ENCODE measurements around the gene RASSF1. TPM values are rescaled to one million over a fixed set of nuclear protein-coding genes. Genes with fewer than 3 reads are reported as not detected.

Gene RASSF1, protein sequence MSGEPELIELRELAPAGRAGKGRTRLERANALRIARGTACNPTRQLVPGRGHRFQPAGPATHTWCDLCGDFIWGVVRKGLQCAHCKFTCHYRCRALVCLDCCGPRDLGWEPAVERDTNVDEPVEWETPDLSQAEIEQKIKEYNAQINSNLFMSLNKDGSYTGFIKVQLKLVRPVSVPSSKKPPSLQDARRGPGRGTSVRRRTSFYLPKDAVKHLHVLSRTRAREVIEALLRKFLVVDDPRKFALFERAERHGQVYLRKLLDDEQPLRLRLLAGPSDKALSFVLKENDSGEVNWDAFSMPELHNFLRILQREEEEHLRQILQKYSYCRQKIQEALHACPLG
- 68.3 and 68.8 TPM in 2 replicates for total RNA-seq

GRCh38 chr3:50340448-50341329, at the start of gene RASSF1:
RASSF1 (minus strand) TSS chr3:50340836; CDS start chr3:50340805, 31 bp downstream.
- H3K36me3 Mint-ChIP-seq (ENCODE audit: low read depth): peaks cover 28% of the 10 kb centered on the region
- DNase-seq: peak; percentile 94
- H3K4me1 Mint-ChIP-seq: peaks cover 42% of the 10 kb centered on the region
- intact Hi-C loops (cut with micrococcal nuclease): loop anchor here (1.0 kb wide), 1 partner anchor 10 kb away; the partner anchor contains the start of genes CYB561D2 and NPRL2
- H3K4me3 Mint-ChIP-seq: peak within 1 kb of the TSS; percentile 85
- H3K9me3 Mint-ChIP-seq: no peaks in the 10 kb centered on the region
- H3K27ac Mint-ChIP-seq: peak within 1 kb of the TSS; percentile 99
- no peaks in the 10 kb centered on the region for H3K27me3 Mint-ChIP-seq

GRCh38 chr3:50389414-50389767, 48.8 kb upstream of the RASSF1 start:
- Mint-ChIP-seq H3K36me3 (ENCODE audit: low read depth) (no peaks in the 10 kb centered on the region), H3K4me3 (no peak overlapping the region)
- intact Hi-C loops (cut with micrococcal nuclease): no loop called here

DNA sequence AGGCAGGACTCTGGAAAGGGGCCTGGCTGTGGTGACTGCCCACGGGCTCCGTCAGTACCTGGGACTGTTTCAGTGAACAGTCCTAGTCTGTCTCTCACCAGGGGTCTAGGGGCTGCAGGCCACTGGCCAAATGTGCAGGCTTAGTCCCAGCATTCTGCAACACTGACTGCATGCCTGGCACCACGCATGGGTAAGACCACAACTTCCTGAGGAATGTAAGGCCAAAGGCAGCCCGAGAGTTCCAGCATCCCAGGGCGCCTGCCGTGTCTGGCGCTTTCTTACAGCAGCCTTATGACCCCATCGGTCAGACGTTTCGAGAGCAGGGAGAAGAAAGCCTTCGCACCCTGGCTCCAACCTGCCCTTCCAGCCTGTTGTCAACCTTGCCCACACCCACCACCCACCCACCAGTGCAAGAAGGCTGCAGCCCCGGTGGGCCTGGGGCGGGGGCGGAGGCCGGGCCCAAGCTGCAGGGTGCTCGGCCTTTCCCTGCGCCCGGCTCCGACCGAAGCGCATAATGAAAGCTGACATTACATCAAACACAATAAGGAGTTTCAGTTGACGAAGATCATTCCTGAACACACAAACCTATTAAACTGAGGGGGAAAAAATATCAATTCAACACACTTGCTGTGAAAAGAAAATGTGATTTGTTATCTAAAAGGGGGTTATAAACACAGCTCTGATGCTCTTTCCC, 48.2 kb upstream of the RASSF1 start:
- intact Hi-C loops (cut with micrococcal nuclease): no loop called here

More at GRCh38 chr3:50389414-50389767, 48.8 kb upstream of the RASSF1 start:
- Mint-ChIP-seq H3K27me3 (peaks cover 2% of the 10 kb centered on the region), H3K9me3 (no peaks in the 10 kb centered on the region), H3K27ac (no peak overlapping the region), H3K4me1 (peaks cover 6% of the 10 kb centered on the region)
- DNase-seq: no peak

DNA sequence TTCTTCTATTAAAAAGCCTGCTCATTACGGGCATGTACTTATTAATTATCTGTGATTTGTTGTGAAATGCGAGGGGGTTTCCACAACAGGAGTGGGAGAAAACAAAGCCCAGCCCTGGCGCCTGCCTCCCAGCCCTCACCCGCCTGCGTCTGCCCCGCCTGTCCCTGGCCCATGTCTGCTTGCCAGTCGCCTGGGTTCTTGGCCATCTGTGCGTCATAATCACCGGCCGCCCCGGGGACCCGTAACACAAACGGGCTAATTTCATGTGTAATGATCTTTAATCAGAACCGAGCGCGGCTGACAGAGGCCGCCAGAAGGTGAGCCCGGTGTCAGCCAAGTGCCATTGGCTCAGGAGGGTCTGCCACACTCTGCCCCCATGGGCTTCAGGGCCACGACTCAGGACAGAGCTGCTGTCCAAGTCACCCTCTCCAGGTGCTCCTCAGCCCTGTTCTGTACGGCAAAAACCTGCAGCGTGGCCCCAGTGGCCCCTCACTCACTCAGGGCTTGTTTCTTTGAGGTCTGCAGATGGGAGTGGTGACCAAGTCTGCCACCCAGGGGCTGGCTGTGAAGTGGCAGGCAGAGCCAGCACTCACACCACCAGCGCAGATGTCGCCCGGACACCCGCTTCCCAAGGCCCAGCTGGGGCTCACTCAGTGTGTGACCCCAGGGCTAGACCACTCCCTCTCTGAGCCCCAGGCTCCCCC, 47.5 kb upstream of the RASSF1 start:
- Mint-ChIP-seq H3K36me3 (ENCODE audit: low read depth) (no peaks in the 10 kb centered on the region), H3K9me3 (no peaks in the 10 kb centered on the region), H3K4me1 (peaks cover 6% of the 10 kb centered on the region), H3K4me3 (no peak overlapping the region), H3K27me3 (peaks cover 2% of the 10 kb centered on the region), H3K27ac (no peak overlapping the region)
- no peak for DNase-seq
- intact Hi-C loops (cut with micrococcal nuclease): no loop called here

More for the DNA sequence above, 48.2 kb upstream of the RASSF1 start:
- Mint-ChIP-seq H3K4me1 (peaks cover 6% of the 10 kb centered on the region), H3K27me3 (peaks cover 2% of the 10 kb centered on the region), H3K4me3 (no peak overlapping the region), H3K27ac (no peak overlapping the region), H3K9me3 (no peaks in the 10 kb centered on the region), H3K36me3 (ENCODE audit: low read depth) (no peaks in the 10 kb centered on the region)
- no peak for DNase-seq

GRCh38 chr3:50385754-50386153, 45.1 kb upstream of the RASSF1 start:
- intact Hi-C loops (cut with micrococcal nuclease): no loop called here
- H3K9me3 Mint-ChIP-seq: no peaks in the 10 kb centered on the region
- peaks cover 2% of the 10 kb centered on the region for H3K27me3 Mint-ChIP-seq
- no peak overlapping the region for H3K4me3 Mint-ChIP-seq
- no peaks in the 10 kb centered on the region for H3K36me3 Mint-ChIP-seq (ENCODE audit: low read depth)
- no peak for DNase-seq
- H3K27ac Mint-ChIP-seq: no peak overlapping the region
- H3K4me1 Mint-ChIP-seq: no peaks in the 10 kb centered on the region

DNA sequence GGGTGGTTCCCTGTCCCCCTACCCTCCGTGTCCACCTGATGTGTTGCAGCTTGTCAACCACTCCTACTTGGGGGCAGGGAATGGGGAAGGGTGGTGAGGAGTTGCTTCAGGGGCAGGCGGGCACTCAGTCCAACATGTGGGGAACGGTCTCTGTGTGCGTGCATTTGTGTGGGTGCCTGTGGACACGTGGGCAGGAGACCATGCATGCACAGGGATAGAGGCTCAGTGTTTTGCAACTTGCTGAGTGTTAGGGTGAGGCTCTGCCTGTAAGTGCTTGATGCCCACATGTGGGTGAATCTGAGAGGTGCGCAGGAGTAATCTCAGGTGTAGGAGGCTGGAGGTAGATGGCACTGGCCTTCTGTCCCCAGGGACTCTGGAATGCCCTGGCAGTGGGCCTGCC, 43.1 kb upstream of the RASSF1 start:
- Mint-ChIP-seq H3K4me3 (no peak overlapping the region), H3K36me3 (ENCODE audit: low read depth) (no peaks in the 10 kb centered on the region), H3K4me1 (no peaks in the 10 kb centered on the region), H3K27me3 (peaks cover 2% of the 10 kb centered on the region), H3K27ac (no peak overlapping the region), H3K9me3 (no peaks in the 10 kb centered on the region)
- no peak for DNase-seq
- intact Hi-C loops (cut with micrococcal nuclease): no loop called here

DNA sequence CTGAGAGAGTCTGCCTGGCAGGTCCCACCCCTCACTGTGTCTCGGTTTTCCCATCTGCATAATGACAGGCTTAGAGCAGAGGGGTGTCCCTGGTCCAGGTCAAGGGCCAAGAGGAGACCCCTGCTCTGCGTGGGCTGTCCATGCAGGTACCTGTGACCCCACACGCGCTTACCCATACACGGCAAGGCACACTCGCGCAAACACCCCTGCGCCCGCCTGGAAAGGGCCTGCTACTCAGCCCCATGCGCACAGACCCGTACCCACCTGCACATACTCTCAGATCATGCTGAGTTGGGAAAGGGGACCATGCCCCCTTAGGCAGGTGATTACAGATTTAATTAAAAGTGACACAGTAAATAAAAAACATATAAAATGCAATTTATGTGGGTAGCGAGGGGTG, 42.1 kb upstream of the RASSF1 start:
- intact Hi-C loops (cut with micrococcal nuclease): no loop called here
- Mint-ChIP-seq H3K36me3 (ENCODE audit: low read depth) (no peaks in the 10 kb centered on the region), H3K9me3 (no peaks in the 10 kb centered on the region), H3K27me3 (peaks cover 2% of the 10 kb centered on the region), H3K4me3 (no peak overlapping the region), H3K27ac (no peak overlapping the region), H3K4me1 (no peaks in the 10 kb centered on the region)
- DNase-seq: no peak

GRCh38 chr3:50381383-50381782, 40.7 kb upstream of the RASSF1 start:
- Mint-ChIP-seq H3K36me3 (ENCODE audit: low read depth) (no peaks in the 10 kb centered on the region), H3K27me3 (peaks cover 2% of the 10 kb centered on the region), H3K9me3 (no peaks in the 10 kb centered on the region), H3K4me1 (no peaks in the 10 kb centered on the region), H3K27ac (no peak overlapping the region), H3K4me3 (no peak overlapping the region)
- no peak for DNase-seq
- intact Hi-C loops (cut with micrococcal nuclease): no loop called here

- no peak overlapping the region for H3K4me3 Mint-ChIP-seq
- H3K27me3 Mint-ChIP-seq: no peaks in the 10 kb centered on the region
- no peaks in the 10 kb centered on the region for H3K9me3 Mint-ChIP-seq
- no peak overlapping the region for H3K27ac Mint-ChIP-seq
- no peaks in the 10 kb centered on the region for H3K4me1 Mint-ChIP-seq
- H3K36me3 Mint-ChIP-seq (ENCODE audit: low read depth): no peaks in the 10 kb centered on the region
- intact Hi-C loops (cut with micrococcal nuclease): no loop called here
- no peak for DNase-seq
Observed at GRCh38 chr3:50380405-50381085, 39.9 kb upstream of the RASSF1 start.

DNA sequence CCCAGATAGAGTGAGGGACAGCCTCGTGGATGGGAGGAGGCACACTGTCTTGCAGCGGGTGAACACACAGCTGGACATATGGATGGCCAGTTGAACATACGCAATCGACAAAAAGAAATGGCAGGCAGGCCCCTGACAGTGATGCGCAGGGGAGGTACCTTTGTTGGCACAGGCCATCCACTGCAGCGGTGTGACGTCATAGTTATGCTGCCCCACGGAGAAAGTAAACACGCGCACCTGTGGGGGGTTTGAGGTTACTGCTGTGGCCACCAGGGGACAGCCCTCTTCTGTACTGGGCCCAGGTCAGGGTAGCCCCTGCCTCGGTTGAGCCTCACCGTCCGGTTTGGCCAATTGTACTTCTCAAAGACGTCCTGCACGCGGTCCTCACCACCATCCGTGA, 38.1 kb upstream of the RASSF1 start:
- H3K9me3 Mint-ChIP-seq: no peaks in the 10 kb centered on the region
- no peaks in the 10 kb centered on the region for H3K27me3 Mint-ChIP-seq
- no peak overlapping the region for H3K27ac Mint-ChIP-seq
- DNase-seq: no peak
- intact Hi-C loops (cut with micrococcal nuclease): no loop called here
- no peaks in the 10 kb centered on the region for H3K4me1 Mint-ChIP-seq
- no peak overlapping the region for H3K4me3 Mint-ChIP-seq
- no peaks in the 10 kb centered on the region for H3K36me3 Mint-ChIP-seq (ENCODE audit: low read depth)

- DNase-seq: no peak
- H3K9me3 Mint-ChIP-seq: no peaks in the 10 kb centered on the region
- no peaks in the 10 kb centered on the region for H3K27me3 Mint-ChIP-seq
- no peak overlapping the region for H3K27ac Mint-ChIP-seq
- no peak overlapping the region for H3K4me3 Mint-ChIP-seq
- intact Hi-C loops (cut with micrococcal nuclease): no loop called here
- no peaks in the 10 kb centered on the region for H3K36me3 Mint-ChIP-seq (ENCODE audit: low read depth)
- H3K4me1 Mint-ChIP-seq: peaks cover 2% of the 10 kb centered on the region
Observed at GRCh38 chr3:50378024-50378423, 37.4 kb upstream of the RASSF1 start.

GRCh38 chr3:50375258-50375931, 34.8 kb upstream of the RASSF1 start:
- intact Hi-C loops (cut with micrococcal nuclease): no loop called here
- DNase-seq: no peak
- Mint-ChIP-seq H3K27me3 (peaks cover 3% of the 10 kb centered on the region), H3K9me3 (no peaks in the 10 kb centered on the region), H3K36me3 (ENCODE audit: low read depth) (no peaks in the 10 kb centered on the region), H3K27ac (no peak overlapping the region), H3K4me3 (no peak overlapping the region), H3K4me1 (peaks cover 4% of the 10 kb centered on the region)
